ENCODE measurements around the gene PRKAR2B. TPM values are rescaled to one million over a fixed set of nuclear protein-coding genes. Genes with fewer than 3 reads are reported as not detected.
A peak's percentile ranks its signal among the peaks of the same experiment; 100 is the strongest.

The PRKAR2B gene
- total RNA-seq, 1 donor from 2014 or later, result 14.6 TPM

DNA sequence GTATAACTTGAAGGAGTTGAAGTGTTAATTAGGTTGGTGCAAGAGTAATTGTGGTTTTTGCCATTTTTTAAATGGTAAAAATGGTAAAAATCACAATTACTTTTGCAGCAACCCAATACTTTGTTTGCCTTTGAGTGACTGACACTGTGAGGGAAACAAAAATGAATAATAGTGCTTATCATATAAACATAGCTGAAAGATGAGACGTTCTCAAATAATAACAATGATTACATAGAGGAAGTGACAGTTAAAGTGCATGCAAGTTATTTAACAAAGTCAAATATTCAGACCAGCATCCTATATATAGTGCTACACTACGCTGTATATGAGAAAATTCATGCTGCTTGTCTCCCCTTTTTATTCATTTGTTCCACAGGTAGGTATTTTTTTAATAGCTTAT is 119.6 kb downstream of the PRKAR2B start:
- no peaks in the 10 kb centered on the region for H3K36me3 Mint-ChIP-seq (ENCODE audit: unreplicated experiment)
- H3K4me1 Mint-ChIP-seq (ENCODE audit: low read depth, unreplicated experiment), result peaks cover 6% of the 10 kb centered on the region
- TF ChIP-seq, protein P1, sequence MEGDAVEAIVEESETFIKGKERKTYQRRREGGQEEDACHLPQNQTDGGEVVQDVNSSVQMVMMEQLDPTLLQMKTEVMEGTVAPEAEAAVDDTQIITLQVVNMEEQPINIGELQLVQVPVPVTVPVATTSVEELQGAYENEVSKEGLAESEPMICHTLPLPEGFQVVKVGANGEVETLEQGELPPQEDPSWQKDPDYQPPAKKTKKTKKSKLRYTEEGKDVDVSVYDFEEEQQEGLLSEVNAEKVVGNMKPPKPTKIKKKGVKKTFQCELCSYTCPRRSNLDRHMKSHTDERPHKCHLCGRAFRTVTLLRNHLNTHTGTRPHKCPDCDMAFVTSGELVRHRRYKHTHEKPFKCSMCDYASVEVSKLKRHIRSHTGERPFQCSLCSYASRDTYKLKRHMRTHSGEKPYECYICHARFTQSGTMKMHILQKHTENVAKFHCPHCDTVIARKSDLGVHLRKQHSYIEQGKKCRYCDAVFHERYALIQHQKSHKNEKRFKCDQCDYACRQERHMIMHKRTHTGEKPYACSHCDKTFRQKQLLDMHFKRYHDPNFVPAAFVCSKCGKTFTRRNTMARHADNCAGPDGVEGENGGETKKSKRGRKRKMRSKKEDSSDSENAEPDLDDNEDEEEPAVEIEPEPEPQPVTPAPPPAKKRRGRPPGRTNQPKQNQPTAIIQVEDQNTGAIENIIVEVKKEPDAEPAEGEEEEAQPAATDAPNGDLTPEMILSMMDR (IDR thresholded peaks at IDR 0.05; ENCODE audit: partially characterized antibody, unreplicated experiment), result no peak
- no peak for DNase-seq
- H3K27ac Mint-ChIP-seq (ENCODE audit: unreplicated experiment), result no peak overlapping the region
- H3K4me3 Mint-ChIP-seq (ENCODE audit: unreplicated experiment), result no peak overlapping the region
- peaks cover 7% of the 10 kb centered on the region for H3K9me3 Mint-ChIP-seq (ENCODE audit: unreplicated experiment)
- H3K27me3 Mint-ChIP-seq (ENCODE audit: unreplicated experiment), result peaks cover 10% of the 10 kb centered on the region

DNA sequence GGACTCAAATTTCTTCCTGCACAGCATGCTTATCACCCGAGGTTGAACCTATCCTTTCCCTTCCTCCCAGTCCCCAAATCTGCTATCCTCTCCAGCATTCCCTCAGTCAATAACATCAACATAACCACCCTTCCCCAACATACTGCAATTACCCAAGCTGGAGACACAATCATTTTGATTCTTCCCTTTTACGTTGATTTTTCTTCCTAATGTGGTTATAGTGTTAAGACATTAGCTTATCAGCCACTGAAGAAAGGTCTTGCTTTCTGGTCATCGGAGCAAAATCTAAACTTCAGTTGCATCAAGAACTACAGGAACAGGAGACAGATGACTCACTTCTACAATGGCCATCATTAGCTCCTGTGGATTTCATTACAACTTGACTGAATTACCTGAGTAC is 120.8 kb downstream of the PRKAR2B start:
- H3K27me3 Mint-ChIP-seq (ENCODE audit: unreplicated experiment), result peaks cover 12% of the 10 kb centered on the region
- H3K36me3 Mint-ChIP-seq (ENCODE audit: unreplicated experiment), result no peaks in the 10 kb centered on the region
- H3K4me1 Mint-ChIP-seq (ENCODE audit: low read depth, unreplicated experiment), result peaks cover 8% of the 10 kb centered on the region
- H3K27ac Mint-ChIP-seq (ENCODE audit: unreplicated experiment), result no peak overlapping the region
- TF ChIP-seq, protein P1 (IDR thresholded peaks at IDR 0.05; ENCODE audit: partially characterized antibody, unreplicated experiment), result no peak
- H3K4me3 Mint-ChIP-seq (ENCODE audit: unreplicated experiment), result no peak overlapping the region
- DNase-seq, result no peak
- H3K9me3 Mint-ChIP-seq (ENCODE audit: unreplicated experiment), result peaks cover 11% of the 10 kb centered on the region

DNA sequence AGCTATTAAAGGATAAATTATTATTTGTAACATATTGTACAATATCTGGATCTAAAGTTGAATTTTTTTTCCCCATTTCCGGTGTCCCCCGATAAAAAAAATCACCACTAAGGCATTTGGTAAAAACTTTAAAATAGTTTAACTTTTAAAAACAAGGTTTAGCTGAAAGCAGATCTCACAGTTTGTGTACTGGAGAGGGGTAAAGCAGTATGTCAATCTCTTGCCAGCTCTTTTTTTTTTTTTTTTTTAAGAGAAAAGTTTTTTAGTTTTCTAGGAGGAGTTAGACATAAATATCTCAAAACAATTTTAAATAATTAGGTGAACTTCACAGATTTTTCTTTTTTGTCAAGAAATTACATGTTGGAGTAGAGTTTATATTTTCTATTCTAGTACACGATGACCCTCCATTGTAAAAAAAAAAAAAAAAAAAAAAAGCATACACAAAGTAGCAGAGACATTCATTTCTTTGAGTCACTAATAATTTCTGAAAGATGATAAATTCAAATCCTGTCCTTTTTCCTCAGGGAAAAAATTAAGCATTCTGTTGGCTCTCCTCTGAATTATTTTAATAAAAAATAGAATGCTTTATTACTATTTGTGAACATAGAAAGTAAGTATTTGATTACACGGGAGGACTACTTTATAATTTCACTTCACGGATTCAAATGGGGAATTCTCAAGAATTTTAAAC is 122.4 kb downstream of the PRKAR2B start:
- Mint-ChIP-seq H3K4me3 (ENCODE audit: unreplicated experiment) (peak overlapping the region; percentile 95), H3K27ac (ENCODE audit: unreplicated experiment) (peak overlapping the region; percentile 95), H3K9me3 (ENCODE audit: unreplicated experiment) (peaks cover 12% of the 10 kb centered on the region), H3K36me3 (ENCODE audit: unreplicated experiment) (no peaks in the 10 kb centered on the region), H3K27me3 (ENCODE audit: unreplicated experiment) (peaks cover 12% of the 10 kb centered on the region), H3K4me1 (ENCODE audit: low read depth, unreplicated experiment) (peaks cover 9% of the 10 kb centered on the region)
- DNase-seq, result no peak
- TF ChIP-seq, protein P1 (IDR thresholded peaks at IDR 0.05; ENCODE audit: partially characterized antibody, unreplicated experiment), result no peak

DNA sequence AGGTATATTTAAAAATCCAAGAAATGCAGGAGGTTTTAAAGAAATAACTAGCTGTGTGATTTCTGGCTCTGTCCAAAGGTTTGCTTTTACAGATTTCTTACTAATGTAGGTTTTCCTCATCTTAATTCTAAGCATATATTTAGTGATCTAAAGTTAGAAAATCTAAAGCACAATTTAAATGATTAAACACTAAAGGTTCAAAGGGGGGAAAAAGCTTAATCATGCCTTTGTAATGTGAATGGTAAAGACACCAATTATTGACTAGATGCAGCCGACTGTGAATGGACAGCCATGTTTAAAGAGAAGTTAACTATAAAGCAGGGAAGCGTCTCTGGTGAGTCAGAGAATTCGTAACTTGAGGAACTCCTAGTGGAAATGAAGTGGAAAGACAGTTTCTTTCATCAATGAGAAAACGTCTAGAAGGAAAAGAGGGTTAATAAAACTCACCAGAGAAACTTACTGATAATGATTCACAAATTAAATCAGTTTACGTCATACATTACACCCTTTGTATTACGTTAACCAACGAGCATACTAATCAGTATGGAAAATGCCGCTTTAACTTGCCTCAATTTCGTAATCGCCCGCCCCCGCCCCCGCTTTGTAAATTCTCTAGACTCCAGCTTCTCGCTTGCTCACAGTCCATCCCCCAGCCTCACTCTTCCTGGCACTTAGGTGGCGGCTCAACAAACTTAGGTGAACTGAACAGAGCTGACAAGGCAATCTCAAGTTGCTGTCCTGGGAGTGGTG is 123.2 kb downstream of the PRKAR2B start:
- peaks cover 12% of the 10 kb centered on the region for H3K27me3 Mint-ChIP-seq (ENCODE audit: unreplicated experiment)
- H3K4me1 Mint-ChIP-seq (ENCODE audit: low read depth, unreplicated experiment), result peaks cover 9% of the 10 kb centered on the region
- H3K4me3 Mint-ChIP-seq (ENCODE audit: unreplicated experiment), result peak overlapping the region; percentile 95
- TF ChIP-seq, protein P1 (IDR thresholded peaks at IDR 0.05; ENCODE audit: partially characterized antibody, unreplicated experiment), result peak; percentile 40
- peak overlapping the region; percentile 95 for H3K27ac Mint-ChIP-seq (ENCODE audit: unreplicated experiment)
- no peak for DNase-seq
- H3K36me3 Mint-ChIP-seq (ENCODE audit: unreplicated experiment), result no peaks in the 10 kb centered on the region
- peaks cover 12% of the 10 kb centered on the region for H3K9me3 Mint-ChIP-seq (ENCODE audit: unreplicated experiment)
